ENCODE measurements around the gene RALGPS1. TPM values are rescaled to one million over a fixed set of nuclear protein-coding genes. Genes with fewer than 3 reads are reported as not detected.

Gene RALGPS1
- total RNA-seq, 2 donors from 2014 or later = 7.6 to 18.5 TPM

DNA sequence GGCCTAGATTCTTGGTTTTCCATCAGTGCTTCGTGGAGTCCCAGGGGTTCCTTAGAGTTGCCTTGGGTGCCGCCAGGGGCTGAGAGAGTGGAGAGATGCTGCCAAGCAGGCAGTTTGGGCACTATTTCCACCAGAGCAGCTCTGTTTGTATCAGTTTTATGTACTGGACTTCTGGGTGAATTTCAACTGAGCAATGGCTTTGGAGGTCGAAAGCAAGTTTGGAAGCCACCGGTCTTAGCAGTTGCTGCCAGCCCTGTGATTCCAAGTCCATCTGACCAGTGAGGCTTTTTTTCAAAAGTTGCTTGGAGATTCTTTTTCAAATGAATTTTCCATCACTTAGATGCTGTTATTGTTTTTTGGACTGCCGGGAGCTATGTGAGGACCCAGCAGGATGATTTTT, 139.4 kb downstream of the RALGPS1 start:
- Histone ChIP-seq H3K4me3 (peak overlapping the region; percentile 20), H3K27ac (peak overlapping the region; percentile 62 to 74), H3K27me3 (replicated peaks; ENCODE audit: insufficient read depth) (no peaks in the 10 kb centered on the region), H3K36me3 (no peaks in the 10 kb centered on the region), H3K4me1 (ENCODE audit: control insufficient read depth in 1 of 2, low read depth in 2 of 2) (peaks cover 17 to 52% of the 10 kb centered on the region in 2 donors), H3K9me3 (no peaks in the 10 kb centered on the region)
- DNase-seq (ENCODE audit: low spot score) (no peak), ATAC-seq (ENCODE audit: insufficient number of reproducible peaks, low FRiP score, low read depth) (no peak)
- TF ChIP-seq, protein P1, sequence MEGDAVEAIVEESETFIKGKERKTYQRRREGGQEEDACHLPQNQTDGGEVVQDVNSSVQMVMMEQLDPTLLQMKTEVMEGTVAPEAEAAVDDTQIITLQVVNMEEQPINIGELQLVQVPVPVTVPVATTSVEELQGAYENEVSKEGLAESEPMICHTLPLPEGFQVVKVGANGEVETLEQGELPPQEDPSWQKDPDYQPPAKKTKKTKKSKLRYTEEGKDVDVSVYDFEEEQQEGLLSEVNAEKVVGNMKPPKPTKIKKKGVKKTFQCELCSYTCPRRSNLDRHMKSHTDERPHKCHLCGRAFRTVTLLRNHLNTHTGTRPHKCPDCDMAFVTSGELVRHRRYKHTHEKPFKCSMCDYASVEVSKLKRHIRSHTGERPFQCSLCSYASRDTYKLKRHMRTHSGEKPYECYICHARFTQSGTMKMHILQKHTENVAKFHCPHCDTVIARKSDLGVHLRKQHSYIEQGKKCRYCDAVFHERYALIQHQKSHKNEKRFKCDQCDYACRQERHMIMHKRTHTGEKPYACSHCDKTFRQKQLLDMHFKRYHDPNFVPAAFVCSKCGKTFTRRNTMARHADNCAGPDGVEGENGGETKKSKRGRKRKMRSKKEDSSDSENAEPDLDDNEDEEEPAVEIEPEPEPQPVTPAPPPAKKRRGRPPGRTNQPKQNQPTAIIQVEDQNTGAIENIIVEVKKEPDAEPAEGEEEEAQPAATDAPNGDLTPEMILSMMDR (IDR thresholded peaks at IDR 0.05) = no peak

DNA sequence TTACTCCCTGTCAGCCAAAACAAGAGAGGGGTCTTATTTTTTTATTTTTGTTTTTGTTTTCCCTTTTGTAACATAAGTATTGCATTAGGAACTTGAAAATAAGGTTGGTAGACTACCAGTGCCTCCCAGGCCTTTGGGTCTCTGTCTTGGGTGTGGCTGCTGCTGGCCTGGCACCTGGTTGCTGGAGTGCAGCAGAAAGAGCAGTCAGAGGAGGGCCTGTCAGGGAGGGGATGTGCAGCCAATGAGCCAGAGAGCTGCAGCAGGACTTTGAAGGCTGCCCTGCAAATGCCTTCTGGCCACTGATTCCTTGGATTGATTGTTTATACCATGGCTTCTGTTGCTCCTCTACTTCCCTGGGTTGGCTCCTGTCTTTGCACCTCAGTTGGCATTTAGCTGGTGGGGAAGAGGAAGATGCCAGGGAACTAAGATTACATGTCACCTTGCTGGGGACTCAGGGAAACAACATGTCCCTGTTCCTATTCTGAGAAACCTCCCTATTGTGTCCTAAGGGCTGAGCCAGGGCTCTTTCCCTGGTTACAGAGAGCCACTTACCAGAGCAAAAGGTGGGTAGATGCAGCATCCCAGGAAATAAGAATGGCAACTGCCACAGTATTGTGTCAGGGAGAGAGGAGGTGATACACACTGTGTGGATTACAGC, 141.3 kb downstream of the RALGPS1 start:
- H3K4me3 ChIP-seq = no peak overlapping the region
- no peak for ATAC-seq (ENCODE audit: insufficient number of reproducible peaks, low FRiP score, low read depth)
- no peaks in the 10 kb centered on the region for H3K27me3 ChIP-seq (replicated peaks; ENCODE audit: insufficient read depth)
- TF ChIP-seq, protein P1 (IDR thresholded peaks at IDR 0.05) = no peak
- no peaks in the 10 kb centered on the region for H3K9me3 ChIP-seq
- no peak for DNase-seq (ENCODE audit: low spot score)
- H3K27ac ChIP-seq = no peak overlapping the region
- H3K36me3 ChIP-seq = no peaks in the 10 kb centered on the region
- H3K4me1 ChIP-seq (ENCODE audit: control insufficient read depth in 1 of 2, low read depth in 2 of 2) = peaks cover 18 to 57% of the 10 kb centered on the region in 2 donors

DNA sequence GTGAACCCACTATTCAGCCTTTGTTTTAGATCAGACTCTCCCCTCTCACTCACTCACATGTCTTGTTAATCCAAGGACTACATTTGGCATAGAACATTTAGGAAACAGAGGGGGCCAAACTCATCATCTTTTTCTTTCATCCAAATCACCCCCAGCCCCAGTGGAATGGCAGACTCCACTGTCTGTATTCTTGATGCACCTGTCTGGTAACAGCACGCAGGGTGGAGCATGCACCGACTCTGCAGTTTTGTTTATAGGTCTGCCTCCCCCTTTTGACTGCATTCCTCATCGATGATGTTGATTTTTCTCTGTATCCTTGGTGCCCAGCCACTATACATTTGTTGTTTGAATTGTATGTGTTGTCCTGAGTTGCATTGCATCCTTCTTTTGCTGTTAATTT, 141.9 kb downstream of the RALGPS1 start:
- ATAC-seq (ENCODE audit: insufficient number of reproducible peaks, low FRiP score, low read depth) (no peak), DNase-seq (ENCODE audit: low spot score) (no peak)
- TF ChIP-seq, protein P1 (IDR thresholded peaks at IDR 0.05) = no peak
- Histone ChIP-seq H3K4me1 (ENCODE audit: control insufficient read depth in 1 of 2, low read depth in 2 of 2) (peaks cover 18 to 57% of the 10 kb centered on the region in 2 donors), H3K4me3 (no peak overlapping the region), H3K27ac (no peak overlapping the region), H3K36me3 (no peaks in the 10 kb centered on the region), H3K9me3 (no peaks in the 10 kb centered on the region), H3K27me3 (replicated peaks; ENCODE audit: insufficient read depth) (no peaks in the 10 kb centered on the region)

DNA sequence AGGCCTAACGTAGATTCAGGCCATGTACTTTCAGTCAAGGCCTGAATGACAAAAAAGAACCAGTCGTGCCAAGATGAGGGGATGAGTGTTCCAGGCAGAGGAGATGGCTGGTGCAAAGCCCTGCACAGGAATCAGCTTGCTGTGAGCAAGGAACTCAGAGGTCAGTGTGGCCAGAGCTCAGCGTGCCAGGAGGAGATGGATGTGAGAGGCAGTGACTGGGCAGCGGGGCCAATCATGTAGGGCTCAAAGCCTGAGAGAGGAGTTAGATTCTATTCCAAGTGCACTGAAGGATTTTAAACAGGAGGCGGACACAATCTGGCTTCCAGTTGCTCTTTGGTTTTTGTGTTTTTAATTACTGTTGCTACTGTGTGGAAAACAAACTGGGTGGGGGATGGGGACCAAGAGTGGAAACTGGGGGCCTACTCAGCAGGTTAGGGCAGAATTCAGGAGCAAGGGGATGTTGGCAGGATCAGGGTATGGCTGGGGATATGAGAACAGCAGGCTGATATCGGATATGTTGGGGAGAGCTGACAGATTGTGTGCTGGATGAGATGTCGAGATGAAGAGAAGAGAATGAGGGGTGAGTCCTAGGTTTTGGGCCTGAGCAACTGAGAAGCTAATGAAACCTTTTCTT, 143.5 kb downstream of the RALGPS1 start:
- DNase-seq (ENCODE audit: low spot score) = peak; percentile 11
- H3K9me3 ChIP-seq = no peaks in the 10 kb centered on the region
- peak overlapping the region in 1 of 2 donors; percentile 37 for H3K27ac ChIP-seq
- TF ChIP-seq, protein P1 (IDR thresholded peaks at IDR 0.05) = no peak
- ATAC-seq (ENCODE audit: insufficient number of reproducible peaks, low FRiP score, low read depth) = no peak
- no peak overlapping the region for H3K4me3 ChIP-seq
- H3K36me3 ChIP-seq = no peaks in the 10 kb centered on the region
- H3K27me3 ChIP-seq (replicated peaks; ENCODE audit: insufficient read depth) = no peaks in the 10 kb centered on the region
- H3K4me1 ChIP-seq (ENCODE audit: control insufficient read depth in 1 of 2, low read depth in 2 of 2) = peaks cover 14 to 47% of the 10 kb centered on the region in 2 donors

DNA sequence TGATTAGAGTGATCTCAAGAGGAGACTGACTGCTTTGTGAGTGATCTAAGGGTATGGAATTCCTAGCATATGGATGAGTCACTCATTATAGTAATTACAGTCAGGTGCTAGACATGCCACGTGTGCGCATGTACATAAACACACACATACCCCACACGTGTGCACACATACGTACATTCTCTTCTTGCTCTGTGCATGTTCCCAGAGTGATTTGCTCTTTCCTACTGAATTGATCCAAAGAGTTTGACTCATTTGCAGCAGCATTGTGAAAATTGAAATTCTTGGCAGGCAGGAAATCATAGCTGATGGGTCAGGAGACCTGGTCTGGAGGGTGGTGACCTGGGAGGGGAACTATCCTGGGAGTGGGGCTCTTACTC, 144.1 kb downstream of the RALGPS1 start:
- Histone ChIP-seq H3K36me3 (no peaks in the 10 kb centered on the region), H3K4me1 (ENCODE audit: control insufficient read depth in 1 of 2, low read depth in 2 of 2) (peaks cover 9 to 42% of the 10 kb centered on the region in 2 donors), H3K27me3 (replicated peaks; ENCODE audit: insufficient read depth) (no peaks in the 10 kb centered on the region), H3K27ac (no peak overlapping the region), H3K9me3 (no peaks in the 10 kb centered on the region), H3K4me3 (no peak overlapping the region)
- TF ChIP-seq, protein P1 (IDR thresholded peaks at IDR 0.05) = no peak
- no peak for DNase-seq (ENCODE audit: low spot score)
- no peak for ATAC-seq (ENCODE audit: insufficient number of reproducible peaks, low FRiP score, low read depth)
